Measurements from ENCODE around the gene CERKL. TPM values are rescaled to one million over a fixed set of nuclear protein-coding genes. Genes with fewer than 3 reads are reported as not detected.

Gene CERKL
- total RNA-seq, 8 experiments from 2014 or later: 0.38 to 8.3 (median 2.8) TPM

DNA sequence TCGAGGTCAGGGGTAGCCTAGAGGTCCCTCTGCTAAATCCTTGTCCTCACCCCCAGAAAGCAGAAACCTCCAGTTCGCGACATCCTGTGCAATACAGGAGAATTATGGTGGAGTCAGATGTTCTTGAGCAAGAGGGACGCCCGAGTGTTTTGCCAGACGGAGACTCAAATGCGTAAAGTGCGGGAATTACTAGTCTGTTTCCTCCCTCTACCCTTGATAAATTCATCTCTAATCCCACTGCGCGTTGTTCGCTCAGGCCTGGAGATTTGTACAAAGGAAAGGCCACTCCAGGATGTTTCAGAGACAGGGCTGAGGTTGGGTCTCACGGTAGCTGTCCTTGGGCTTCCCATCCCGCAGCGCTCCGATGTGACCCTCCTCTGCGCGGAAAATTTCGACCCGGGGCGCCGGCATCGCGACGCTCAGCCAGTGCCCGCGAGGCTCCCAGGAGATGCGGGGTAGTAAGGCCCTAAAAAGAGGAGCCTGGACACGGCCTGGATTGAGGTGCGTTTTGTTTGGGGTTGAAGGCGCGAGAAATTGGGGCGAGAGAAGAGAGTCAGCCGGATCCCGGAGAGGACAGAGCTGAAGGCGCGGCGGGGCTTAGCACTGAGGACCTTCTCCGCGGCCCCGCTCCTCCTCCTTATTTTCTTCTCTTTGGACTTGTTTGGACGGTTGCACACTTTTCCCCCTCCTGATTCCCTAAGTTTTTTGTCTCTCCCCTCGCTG, 26.1 kb upstream of the CERKL start:
- 0 to 30% (median 2%) methylated on average over 1 to 15 of the region's 42 CpGs for WGBS, 10 experiments
- peak overlapping the region; percentile 76 to 88 for H3K27ac ChIP-seq
- in situ Hi-C loops (cut with MboI; ENCODE audit: low pct_unique_long_range_greater_than_20kb in 2 of 9, low sequenced_read_pairs in 9 of 9, unreplicated experiment in 9 of 9): no loop called here
- peak overlapping the region; percentile 17 to 28 (median 28) for H3K4me3 ChIP-seq
- H3K4me1 ChIP-seq (replicated peaks in 1 of 2): peaks cover 10 to 17% of the 10 kb centered on the region in 2 donors
- ATAC-seq (replicated peaks in 6 of 8): no peak

DNA sequence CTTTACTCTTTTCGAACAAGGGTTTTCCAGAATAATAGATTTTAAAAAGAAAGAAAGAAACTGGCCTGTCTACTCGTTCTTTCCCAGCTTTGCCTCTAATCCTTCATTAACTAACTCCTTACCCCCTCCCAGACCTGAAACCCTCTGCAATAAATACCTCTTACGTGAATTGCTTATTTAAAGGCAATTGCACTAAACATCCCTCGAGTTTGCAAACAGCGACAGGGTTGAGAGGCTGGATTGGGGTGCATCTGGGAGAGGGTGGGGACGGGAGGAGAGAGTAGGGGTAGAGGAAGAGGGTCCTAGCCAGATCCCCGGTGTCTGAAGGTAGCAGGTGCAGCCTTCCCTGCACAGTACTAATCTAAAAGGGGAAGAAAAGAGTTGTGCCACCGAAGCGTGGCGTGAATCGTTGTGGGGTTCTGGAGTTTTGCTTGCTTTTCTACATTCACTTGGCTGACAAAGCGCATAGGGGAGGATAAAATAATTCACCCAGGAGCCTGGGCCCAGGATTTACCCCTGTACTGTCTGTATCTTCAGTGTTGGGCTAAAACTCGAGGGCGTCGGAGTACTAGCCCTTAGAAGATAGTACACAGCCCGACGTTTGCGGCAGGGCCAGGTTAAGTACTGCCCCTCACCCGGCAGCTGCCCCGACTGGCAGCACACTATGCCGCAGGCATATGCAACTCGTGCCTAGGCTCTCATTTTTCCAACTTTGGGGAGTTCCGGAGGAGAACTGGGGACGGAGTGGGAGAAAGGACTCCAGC, 25.3 kb upstream of the CERKL start:
- no peak for ATAC-seq (replicated peaks in 6 of 8)
- in situ Hi-C loops (cut with MboI; ENCODE audit: low pct_unique_long_range_greater_than_20kb in 2 of 9, low sequenced_read_pairs in 9 of 9, unreplicated experiment in 9 of 9): no loop called here
- no peak overlapping the region for H3K4me3 ChIP-seq
- no peak overlapping the region for H3K27ac ChIP-seq
- H3K4me1 ChIP-seq (replicated peaks in 1 of 2): peaks cover 10 to 17% of the 10 kb centered on the region in 2 donors
- 2 to 47% (median 29%) methylated on average over 4 to 14 of the region's 24 CpGs; no CpG with 5 or more reads in 1 of the 10 experiments for WGBS, 10 experiments

- no peak overlapping the region for H3K27ac ChIP-seq
- 0 to 29% (median 10%) methylated on average over 1 to 30 of the region's 38 CpGs; no CpG with 5 or more reads in 2 of the 10 experiments for WGBS, 10 experiments
- in situ Hi-C loops (cut with MboI; ENCODE audit: low pct_unique_long_range_greater_than_20kb in 2 of 9, low sequenced_read_pairs in 9 of 9, unreplicated experiment in 9 of 9): no loop called here
These were observed 24.3 kb upstream of the CERKL start for GRCh38 chr2:181680937-181681811.

DNA sequence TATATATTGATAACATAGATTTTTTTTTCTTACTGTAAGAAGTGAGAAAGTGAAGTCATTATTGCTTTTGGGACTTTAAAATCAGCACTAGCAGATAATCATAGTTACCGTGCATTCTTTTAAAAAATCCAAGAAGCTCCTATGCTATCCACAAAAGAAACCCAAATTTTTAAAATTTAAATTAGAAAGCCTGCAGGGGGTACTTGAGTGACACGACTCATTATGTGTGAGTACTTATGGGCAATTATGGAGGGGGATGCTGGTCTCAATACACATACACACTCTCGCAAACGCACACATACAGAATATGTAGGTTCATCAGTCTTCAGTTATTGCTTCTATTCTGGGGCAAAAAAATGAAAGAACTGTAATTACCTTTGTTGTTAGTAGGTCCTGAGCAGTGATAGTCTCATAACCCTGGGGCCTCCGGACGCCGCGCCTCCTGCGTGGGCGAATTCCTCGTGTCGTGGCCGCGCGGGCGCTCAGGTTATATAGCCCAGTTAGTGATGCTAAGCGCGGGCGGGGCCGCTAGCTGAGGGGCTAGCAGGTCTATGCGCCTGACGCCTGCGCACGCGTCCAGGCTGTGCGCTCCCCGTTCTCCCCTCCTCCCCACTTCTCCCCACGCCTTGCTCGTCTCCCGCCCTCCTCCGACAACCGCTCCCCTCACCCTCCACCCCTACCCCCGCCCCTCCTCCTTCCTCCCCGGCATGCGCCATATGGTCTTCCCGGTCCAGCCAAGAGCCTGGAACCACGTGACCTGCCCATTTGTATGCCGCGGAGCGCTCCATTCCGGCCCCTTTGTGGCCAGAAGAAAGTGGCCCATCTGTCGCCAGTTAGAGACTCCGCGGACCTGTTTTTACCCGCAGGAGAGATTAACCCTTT, 23.4 kb upstream of the CERKL start, which contains the start of gene NEUROD1:
TSS of gene NEUROD1 (minus strand) at position 463 of the 882 bp plus-strand sequence. CDS start 1,657 bp downstream, outside the sequence.
- 0 to 46% (median 2%) methylated on average over 3 to 14 of the region's 45 CpGs; no CpG with 5 or more reads in 2 of the 10 experiments for WGBS, 10 experiments
- H3K4me3 ChIP-seq: peak within 1 kb of the TSS; percentile 36 to 56 (median 40)

More at GRCh38 chr2:181680937-181681811, 24.3 kb upstream of the CERKL start:
- ATAC-seq (replicated peaks in 6 of 8): no peak
- Histone ChIP-seq H3K4me3 (peak overlapping the region; percentile 3 to 56 (median 40)), H3K4me1 (replicated peaks in 1 of 2) (peaks cover 10 to 17% of the 10 kb centered on the region in 2 donors)

GRCh38 chr2:181679544-181679979, 22.7 kb upstream of the CERKL start:
- Histone ChIP-seq H3K4me3 (peak overlapping the region; percentile 36 to 56 (median 40)), H3K4me1 (replicated peaks in 1 of 2) (peaks cover 11 to 16% of the 10 kb centered on the region in 2 donors), H3K27ac (no peak overlapping the region)
- ATAC-seq (replicated peaks in 6 of 8): no peak
- in situ Hi-C loops (cut with MboI; ENCODE audit: low pct_unique_long_range_greater_than_20kb in 2 of 9, low sequenced_read_pairs in 9 of 9, unreplicated experiment in 9 of 9): no loop called here
- WGBS, 10 experiments: 0 to 3% (median 0%) methylated on average over 3 to 16 of the region's 20 CpGs

More for the DNA sequence above, 23.4 kb upstream of the CERKL start, which contains the start of gene NEUROD1:
- in situ Hi-C loops (cut with MboI; ENCODE audit: low pct_unique_long_range_greater_than_20kb in 2 of 9, low sequenced_read_pairs in 9 of 9, unreplicated experiment in 9 of 9): no loop called here
- peak in 6 of 8 experiments; percentile 55 to 86 (median 80) for ATAC-seq (replicated peaks in 6 of 8)
- Histone ChIP-seq H3K4me1 (replicated peaks in 1 of 2) (peaks cover 13 to 17% of the 10 kb centered on the region in 2 donors), H3K27ac (no peak within 1 kb of the TSS)

DNA sequence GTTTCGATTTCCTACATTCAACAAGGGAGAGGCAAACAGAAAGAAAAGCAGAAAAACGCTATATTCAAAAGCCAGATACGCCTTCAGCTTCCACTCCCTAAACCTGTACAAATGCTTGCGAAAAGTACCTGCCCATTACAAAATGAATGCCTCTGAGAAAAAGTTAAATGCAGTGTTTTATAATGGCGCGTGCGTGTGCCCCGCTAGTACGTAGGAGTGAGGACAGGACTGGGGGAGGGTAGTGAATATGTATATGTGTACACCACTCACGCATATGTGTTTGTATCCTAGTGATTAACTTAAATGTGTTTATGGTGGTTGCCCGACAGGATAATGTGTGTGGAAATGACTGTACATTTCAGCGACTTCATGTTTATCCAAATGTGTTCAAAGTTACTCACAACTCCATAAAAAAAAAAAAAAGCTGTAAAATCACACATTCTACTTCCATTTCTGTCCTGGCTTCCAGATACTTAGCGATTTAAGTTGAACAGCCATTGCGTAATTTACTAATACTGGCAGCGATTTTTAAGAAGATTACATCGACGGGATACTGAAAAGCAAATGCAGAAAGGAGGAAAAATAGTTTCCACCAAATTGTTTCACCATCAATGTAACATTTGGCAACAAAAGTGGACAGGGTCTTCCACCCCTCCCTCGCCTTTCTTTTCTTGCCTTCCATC, 22.1 kb upstream of the CERKL start:
- 0 to 27% (median 15%) methylated on average over 6 to 16 of the region's 18 CpGs for WGBS, 10 experiments
- no peak for ATAC-seq (replicated peaks in 6 of 8)
- Histone ChIP-seq H3K27ac (no peak overlapping the region), H3K4me1 (replicated peaks in 1 of 2) (peaks cover 7 to 18% of the 10 kb centered on the region in 2 donors), H3K4me3 (peak overlapping the region; percentile 36 to 56 (median 40))
- in situ Hi-C loops (cut with MboI; ENCODE audit: low pct_unique_long_range_greater_than_20kb in 2 of 9, low sequenced_read_pairs in 9 of 9, unreplicated experiment in 9 of 9): no loop called here

GRCh38 chr2:181677912-181678586, 21.1 kb upstream of the CERKL start:
- in situ Hi-C loops (cut with MboI; ENCODE audit: low pct_unique_long_range_greater_than_20kb in 2 of 9, low sequenced_read_pairs in 9 of 9, unreplicated experiment in 9 of 9): no loop called here
- Histone ChIP-seq H3K4me1 (replicated peaks in 1 of 2) (peaks cover 7 to 24% of the 10 kb centered on the region in 2 donors), H3K4me3 (peak overlapping the region; percentile 3 to 43 (median 36)), H3K27ac (peak overlapping the region in 1 of 2 donors; percentile 3)
- ATAC-seq (replicated peaks in 6 of 8): peak; percentile 28 to 98 (median 46)
- 1 to 60% (median 20%) methylated on average over 1 to 14 of the region's 41 CpGs; no CpG with 5 or more reads in 2 of the 10 experiments for WGBS, 10 experiments

- Histone ChIP-seq H3K27ac (no peak overlapping the region), H3K4me1 (replicated peaks in 1 of 2) (peaks cover 0 to 19% of the 10 kb centered on the region in 2 donors), H3K4me3 (no peak overlapping the region)
- in situ Hi-C loops (cut with MboI; ENCODE audit: low pct_unique_long_range_greater_than_20kb in 2 of 9, low sequenced_read_pairs in 9 of 9, unreplicated experiment in 9 of 9): no loop called here
- no peak for ATAC-seq (replicated peaks in 6 of 8)
- 17 to 71% (median 35%) methylated on average over 1 to 4 of the region's 4 CpGs for WGBS, 10 experiments
These were observed 18.3 kb upstream of the CERKL start for GRCh38 chr2:181675254-181675653.

- H3K4me1 ChIP-seq (replicated peaks in 1 of 2): peaks cover 0 to 19% of the 10 kb centered on the region in 2 donors
- in situ Hi-C loops (cut with MboI; ENCODE audit: low pct_unique_long_range_greater_than_20kb in 2 of 9, low sequenced_read_pairs in 9 of 9, unreplicated experiment in 9 of 9): no loop called here
- H3K27ac ChIP-seq: no peak overlapping the region
- H3K4me3 ChIP-seq: no peak overlapping the region
- ATAC-seq (replicated peaks in 6 of 8): peak in 1 of 8 experiments; percentile 55
These were observed 17.6 kb upstream of the CERKL start for GRCh38 chr2:181674461-181674860.

- in situ Hi-C loops (cut with MboI; ENCODE audit: low pct_unique_long_range_greater_than_20kb in 2 of 9, low sequenced_read_pairs in 9 of 9, unreplicated experiment in 9 of 9): no loop called here
- peaks cover 0 to 19% of the 10 kb centered on the region in 2 donors for H3K4me1 ChIP-seq (replicated peaks in 1 of 2)
- no peak overlapping the region for H3K27ac ChIP-seq
- H3K4me3 ChIP-seq: no peak overlapping the region
- WGBS, 10 experiments: 8 to 80% (median 60%) methylated on average over 1 to 2 of the region's 2 CpGs; no CpG with 5 or more reads in 3 of the 10 experiments
- ATAC-seq (replicated peaks in 6 of 8): peak in 5 of 8 experiments; percentile 82 to 90 (median 85)
These were observed 16.3 kb upstream of the CERKL start for GRCh38 chr2:181673173-181673572.
